HG03045 (cell line): ENCODE results near the gene C20orf141.
"Not testable (repeated sequence)": the region's sequence is repeated elsewhere in the genome, so short reads cannot be mapped to it uniquely, and the experiment has no call there.

Experiments used
- ATAC-seq: cut with Tn5 transposase; IDR thresholded peaks from one replicate; pipeline ENCODE4 v1.9.1; 2021; ENCODE audit warnings: mild to moderate bottlenecking, moderate library complexity; ENCODE audit not compliant: unreplicated experiment

Gene C20orf141

GRCh38 chr20:2820084-2820895 lies 5.5 kb downstream of the C20orf141 start:
- no peak for ATAC-seq

GRCh38 chr20:2820896-2821869 lies 6.4 kb downstream of the C20orf141 start:
- no peak for ATAC-seq

GRCh38 chr20:2822073-2822472 lies 7.3 kb downstream of the C20orf141 start:
- ATAC-seq, result no peak

- no peak for ATAC-seq
Measured at GRCh38 chr20:2825761-2826160, 11.0 kb downstream of the C20orf141 start.

- ATAC-seq, result no peak
Measured at GRCh38 chr20:2826655-2827054, 11.9 kb downstream of the C20orf141 start.

GRCh38 chr20:2829376-2829775 lies 14.6 kb downstream of the C20orf141 start:
- ATAC-seq, result no peak

- not testable (repeated sequence) for ATAC-seq
Measured at GRCh38 chr20:2831206-2831605, 16.4 kb downstream of the C20orf141 start.

- no peak for ATAC-seq
Measured at GRCh38 chr20:2833761-2834160, 19.0 kb downstream of the C20orf141 start.

GRCh38 chr20:2834401-2835110 lies 19.8 kb downstream of the C20orf141 start:
- no peak for ATAC-seq

- ATAC-seq, result no peak
Measured at GRCh38 chr20:2835331-2835796, 20.6 kb downstream of the C20orf141 start.

GRCh38 chr20:2836035-2836434 lies 21.2 kb downstream of the C20orf141 start:
- ATAC-seq, result no peak

- no peak for ATAC-seq
Measured at GRCh38 chr20:2837221-2837960, 22.6 kb downstream of the C20orf141 start.

GRCh38 chr20:2838170-2838797 lies 23.5 kb downstream of the C20orf141 start:
- ATAC-seq, result no peak

GRCh38 chr20:2838847-2839671 lies 24.3 kb downstream of the C20orf141 start:
- ATAC-seq, result no peak

GRCh38 chr20:2839732-2840137 lies 24.9 kb downstream of the C20orf141 start:
- ATAC-seq, result no peak

GRCh38 chr20:2840138-2840966 lies 25.6 kb downstream of the C20orf141 start, which contains the start of the genes PCED1A and VPS16:
Gene PCED1A (minus strand): TSS chr20:2840655. CDS start chr20:2839912, 743 bp downstream.
Gene VPS16 (plus strand): TSS chr20:2840745. CDS start chr20:2840775, 30 bp downstream.
- peak; percentile 96 for ATAC-seq

- peak; percentile 39 for ATAC-seq
Measured at GRCh38 chr20:2840967-2841531, 26.3 kb downstream of the C20orf141 start.
